OCI-LY7 (cell line): ENCODE results near the gene OR5M3.

Experiments used
- EZH2phosphoT487 ChIP-seq: fragments of 200-600 bp; sonication (generic); IDR thresholded peaks from 2 replicates; pipeline ENCODE4 v1.6.1; 2018; ENCODE audit warnings: low read depth, borderline replicate concordance, mild to moderate bottlenecking, mixed run types, antibody characterized with exemption, low read length, moderate library complexity, mixed read lengths
- TF ChIP-seq, protein P1 (sequence below): fragments of 200-600 bp; sonication (generic); conservative IDR thresholded peaks from 2 replicates; pipeline ENCODE4 v1.5.1; 2014; ENCODE audit warnings: mild to moderate bottlenecking, antibody characterized with exemption, low read length, moderate library complexity, mixed read lengths

DNA sequence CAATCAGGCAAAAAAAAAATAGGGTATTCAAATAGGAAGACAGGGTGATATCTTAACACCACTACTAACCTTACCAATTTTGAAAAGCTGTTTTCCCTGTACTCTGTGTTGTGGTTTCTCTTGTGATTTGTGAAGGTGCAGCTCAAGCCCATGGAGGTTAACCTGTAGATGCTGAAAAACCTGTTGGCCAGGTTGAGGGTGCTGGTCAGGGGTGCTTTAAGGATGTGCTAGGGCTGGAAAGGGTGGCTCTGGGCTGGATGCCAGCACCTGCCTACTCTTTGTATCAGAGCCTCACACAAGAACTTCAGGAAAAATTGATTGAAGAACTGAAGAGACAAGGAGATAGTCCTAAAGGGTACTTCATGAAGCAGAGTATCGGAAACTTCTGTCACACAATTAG lies 36.3 kb upstream of the OR5M3 start:
- TF ChIP-seq, protein P1, sequence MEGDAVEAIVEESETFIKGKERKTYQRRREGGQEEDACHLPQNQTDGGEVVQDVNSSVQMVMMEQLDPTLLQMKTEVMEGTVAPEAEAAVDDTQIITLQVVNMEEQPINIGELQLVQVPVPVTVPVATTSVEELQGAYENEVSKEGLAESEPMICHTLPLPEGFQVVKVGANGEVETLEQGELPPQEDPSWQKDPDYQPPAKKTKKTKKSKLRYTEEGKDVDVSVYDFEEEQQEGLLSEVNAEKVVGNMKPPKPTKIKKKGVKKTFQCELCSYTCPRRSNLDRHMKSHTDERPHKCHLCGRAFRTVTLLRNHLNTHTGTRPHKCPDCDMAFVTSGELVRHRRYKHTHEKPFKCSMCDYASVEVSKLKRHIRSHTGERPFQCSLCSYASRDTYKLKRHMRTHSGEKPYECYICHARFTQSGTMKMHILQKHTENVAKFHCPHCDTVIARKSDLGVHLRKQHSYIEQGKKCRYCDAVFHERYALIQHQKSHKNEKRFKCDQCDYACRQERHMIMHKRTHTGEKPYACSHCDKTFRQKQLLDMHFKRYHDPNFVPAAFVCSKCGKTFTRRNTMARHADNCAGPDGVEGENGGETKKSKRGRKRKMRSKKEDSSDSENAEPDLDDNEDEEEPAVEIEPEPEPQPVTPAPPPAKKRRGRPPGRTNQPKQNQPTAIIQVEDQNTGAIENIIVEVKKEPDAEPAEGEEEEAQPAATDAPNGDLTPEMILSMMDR: no peak
- TF ChIP-seq EZH2phosphoT487: no peak
